ENCODE data around the gene TTLL11.

GRCh38 chr9:121898856-121899255 lies 194.3 kb downstream of the TTLL11 start:
- no peak for TF ChIP-seq POLR2A (IDR thresholded peaks at IDR 0.05)
- TF ChIP-seq CTCF (IDR thresholded peaks at IDR 0.05): no peak
- no peak for TF ChIP-seq POLR2AphosphoS5 (IDR thresholded peaks at IDR 0.05)

All from upper lobe of left lung (tissue), 4 donors.